GM12878 (cell line): ENCODE results near the gene HUWE1. TPM values are rescaled to one million over a fixed set of nuclear protein-coding genes. Genes with fewer than 3 reads are reported as not detected.

Source experiments
- ASH2L ChIP-seq: fragments of 300-600, 200-600 bp; sonication (generic); IDR thresholded peaks from 2 replicates; pipeline ENCODE4 v1.6.1; 2017; ENCODE audit warnings: low read depth, mild to moderate bottlenecking, borderline replicate concordance
- CBX3 ChIP-seq: fragments of 200-600 bp; sonication (generic); IDR thresholded peaks from 2 replicates; pipeline ENCODE4 v1.6.1; 2016; ENCODE audit warnings: low read depth, borderline replicate concordance
- CEBPZ ChIP-seq: fragments of 150-350 bp; IDR thresholded peaks from 2 replicates; pipeline ENCODE4 v1.6.1; 2016; ENCODE audit warnings: low read depth, low read length
- CHD4 ChIP-seq: fragments of 200-600 bp; sonication (generic); IDR thresholded peaks from 2 replicates; pipeline ENCODE4 v1.6.1; 2016; ENCODE audit warnings: mild to moderate bottlenecking
- CTCF ChIP-seq, 3 experiments: IDR thresholded peaks in 2 of 3; conservative IDR thresholded peaks in 1 of 3; 2 replicates each; pipeline ENCODE4 v1.5.1; 2011; ENCODE audit warnings: low read depth in 3 of 3, low read length in 3 of 3, mild to moderate bottlenecking in 3 of 3, control low read depth in 2 of 3, moderate library complexity in 2 of 3, inconsistent platforms in 1 of 3, mixed read lengths in 1 of 3; ENCODE audit not compliant: control insufficient read depth in 2 of 3, insufficient read depth in 1 of 3; ENCODE audit errors: extremely low read depth in 1 of 3
- E2F4 ChIP-seq: IDR thresholded peaks from 2 replicates; pipeline ENCODE4 v1.6.1; 2012; ENCODE audit warnings: low read depth, low read length, improper control_type of control experiment
- FOXM1 ChIP-seq: IDR thresholded peaks from 2 replicates; pipeline ENCODE4 v1.6.1; 2012; ENCODE audit warnings: low read depth, mild to moderate bottlenecking, inconsistent platforms, low read length, moderate library complexity
- HCFC1 ChIP-seq: fragments of 150-350 bp; IDR thresholded peaks from 2 replicates; pipeline ENCODE4 v1.6.1; 2014; ENCODE audit warnings: low read length
- MEF2A ChIP-seq: IDR thresholded peaks from 2 replicates; pipeline ENCODE4 v1.6.1; 2011; ENCODE audit warnings: low read depth, mild to moderate bottlenecking, low read length, moderate library complexity; ENCODE audit not compliant: insufficient read depth
- MXI1 ChIP-seq: fragments of 150-350 bp; IDR thresholded peaks from 2 replicates; pipeline ENCODE4 v1.6.1; 2011; ENCODE audit warnings: low read depth, mild to moderate bottlenecking, inconsistent platforms, low read length, improper control_type of control experiment
- PML ChIP-seq: IDR thresholded peaks from 2 replicates; pipeline ENCODE4 v1.6.1; 2012; ENCODE audit warnings: low read length, inconsistent platforms
- polyA plus RNA-seq, 11 experiments: library from polyadenylated mRNA; depleted of rRNA in 4 of 11; unstranded in 6 of 11; stranded (reverse) in 5 of 11; fragments of >200 nt; fragmentation: Nextera tagmentation in 4 of 11; fragmentation: Illumina TruSeq in 1 of 11; extraction: Ambion mirVana in 4 of 11; extraction: Trizol in 1 of 11; gene quantifications; 1 replicate in 1 of 11; 2 replicates in 10 of 11; pipeline versions ENCODE4 v1.2.1 to v1.2.3, GENCODE V29; 2011 to 2016; ENCODE audit warnings: inconsistent platforms in 2 of 11, missing spikeins in 2 of 11, low read depth in 1 of 11
- total RNA-seq, 4 experiments: library from RNA; depleted of rRNA in 3 of 4; stranded (reverse); fragments of >200 nt in 3 of 4; fragmentation: Illumina TruSeq in 1 of 4; extraction: Trizol in 1 of 4; gene quantifications; 2 replicates each; pipeline versions ENCODE4 v1.2.1 to v1.2.3, GENCODE V29; 2013 to 2021
- TF ChIP-seq, protein P1 (sequence below): IDR thresholded peaks from 2 replicates; pipeline ENCODE4 v1.6.1; 2012; ENCODE audit warnings: improper control_type of control experiment, low read depth, low read length; ENCODE audit not compliant: insufficient replicate concordance
- TF ChIP-seq, protein P2 (sequence below): fragments of 450-650 bp; IDR thresholded peaks from 2 replicates; pipeline ENCODE4 v1.6.1; 2018; ENCODE audit warnings: borderline replicate concordance, mild to moderate bottlenecking; ENCODE audit not compliant: partially characterized antibody

Gene HUWE1
- total and polyA plus RNA-seq, 10 of the 15 experiments (the other 5 are each of a cell fraction or from before 2014, with no cell fraction given), result 35.9 to 280 (median 100) TPM

- no peak for TF ChIP-seq CEBPZ
- peak in 1 of 3 experiments; percentile 47; a peak in 1 of 6 replicates for TF ChIP-seq CTCF (IDR thresholded peaks at IDR 0.05 in 2 of 3, conservative IDR thresholded peaks at IDR 0.05 in 1 of 3; ENCODE audit: control insufficient read depth in 2 of 3, extremely low read depth in 1 of 3, insufficient read depth in 1 of 3, low read depth in 3 of 3, low read length in 3 of 3)
- TF ChIP-seq CBX3, result no peak
- TF ChIP-seq HCFC1, result no peak
- TF ChIP-seq MEF2A, result 0 out of 2 replicates have a peak, but pooled peaks have one; percentile 7
- TF ChIP-seq, protein P1, sequence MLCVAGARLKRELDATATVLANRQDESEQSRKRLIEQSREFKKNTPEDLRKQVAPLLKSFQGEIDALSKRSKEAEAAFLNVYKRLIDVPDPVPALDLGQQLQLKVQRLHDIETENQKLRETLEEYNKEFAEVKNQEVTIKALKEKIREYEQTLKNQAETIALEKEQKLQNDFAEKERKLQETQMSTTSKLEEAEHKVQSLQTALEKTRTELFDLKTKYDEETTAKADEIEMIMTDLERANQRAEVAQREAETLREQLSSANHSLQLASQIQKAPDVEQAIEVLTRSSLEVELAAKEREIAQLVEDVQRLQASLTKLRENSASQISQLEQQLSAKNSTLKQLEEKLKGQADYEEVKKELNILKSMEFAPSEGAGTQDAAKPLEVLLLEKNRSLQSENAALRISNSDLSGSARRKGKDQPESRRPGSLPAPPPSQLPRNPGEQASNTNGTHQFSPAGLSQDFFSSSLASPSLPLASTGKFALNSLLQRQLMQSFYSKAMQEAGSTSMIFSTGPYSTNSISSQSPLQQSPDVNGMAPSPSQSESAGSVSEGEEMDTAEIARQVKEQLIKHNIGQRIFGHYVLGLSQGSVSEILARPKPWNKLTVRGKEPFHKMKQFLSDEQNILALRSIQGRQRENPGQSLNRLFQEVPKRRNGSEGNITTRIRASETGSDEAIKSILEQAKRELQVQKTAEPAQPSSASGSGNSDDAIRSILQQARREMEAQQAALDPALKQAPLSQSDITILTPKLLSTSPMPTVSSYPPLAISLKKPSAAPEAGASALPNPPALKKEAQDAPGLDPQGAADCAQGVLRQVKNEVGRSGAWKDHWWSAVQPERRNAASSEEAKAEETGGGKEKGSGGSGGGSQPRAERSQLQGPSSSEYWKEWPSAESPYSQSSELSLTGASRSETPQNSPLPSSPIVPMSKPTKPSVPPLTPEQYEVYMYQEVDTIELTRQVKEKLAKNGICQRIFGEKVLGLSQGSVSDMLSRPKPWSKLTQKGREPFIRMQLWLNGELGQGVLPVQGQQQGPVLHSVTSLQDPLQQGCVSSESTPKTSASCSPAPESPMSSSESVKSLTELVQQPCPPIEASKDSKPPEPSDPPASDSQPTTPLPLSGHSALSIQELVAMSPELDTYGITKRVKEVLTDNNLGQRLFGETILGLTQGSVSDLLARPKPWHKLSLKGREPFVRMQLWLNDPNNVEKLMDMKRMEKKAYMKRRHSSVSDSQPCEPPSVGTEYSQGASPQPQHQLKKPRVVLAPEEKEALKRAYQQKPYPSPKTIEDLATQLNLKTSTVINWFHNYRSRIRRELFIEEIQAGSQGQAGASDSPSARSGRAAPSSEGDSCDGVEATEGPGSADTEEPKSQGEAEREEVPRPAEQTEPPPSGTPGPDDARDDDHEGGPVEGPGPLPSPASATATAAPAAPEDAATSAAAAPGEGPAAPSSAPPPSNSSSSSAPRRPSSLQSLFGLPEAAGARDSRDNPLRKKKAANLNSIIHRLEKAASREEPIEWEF, result no peak
- TF ChIP-seq, protein P2, sequence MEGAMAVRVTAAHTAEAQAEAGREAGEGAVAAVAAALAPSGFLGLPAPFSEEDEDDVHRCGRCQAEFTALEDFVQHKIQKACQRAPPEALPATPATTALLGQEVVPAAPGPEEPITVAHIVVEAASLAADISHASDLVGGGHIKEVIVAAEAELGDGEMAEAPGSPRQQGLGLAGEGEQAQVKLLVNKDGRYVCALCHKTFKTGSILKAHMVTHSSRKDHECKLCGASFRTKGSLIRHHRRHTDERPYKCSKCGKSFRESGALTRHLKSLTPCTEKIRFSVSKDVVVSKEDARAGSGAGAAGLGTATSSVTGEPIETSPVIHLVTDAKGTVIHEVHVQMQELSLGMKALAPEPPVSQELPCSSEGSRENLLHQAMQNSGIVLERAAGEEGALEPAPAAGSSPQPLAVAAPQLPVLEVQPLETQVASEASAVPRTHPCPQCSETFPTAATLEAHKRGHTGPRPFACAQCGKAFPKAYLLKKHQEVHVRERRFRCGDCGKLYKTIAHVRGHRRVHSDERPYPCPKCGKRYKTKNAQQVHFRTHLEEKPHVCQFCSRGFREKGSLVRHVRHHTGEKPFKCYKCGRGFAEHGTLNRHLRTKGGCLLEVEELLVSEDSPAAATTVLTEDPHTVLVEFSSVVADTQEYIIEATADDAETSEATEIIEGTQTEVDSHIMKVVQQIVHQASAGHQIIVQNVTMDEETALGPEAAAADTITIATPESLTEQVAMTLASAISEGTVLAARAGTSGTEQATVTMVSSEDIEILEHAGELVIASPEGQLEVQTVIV, result no peak
- TF ChIP-seq PML, result peak; percentile 68
- TF ChIP-seq ASH2L, result no peak
- no peak for TF ChIP-seq E2F4
- no peak for TF ChIP-seq FOXM1
- no peak for TF ChIP-seq CHD4
- 0 out of 2 replicates have a peak, but pooled peaks have one; percentile 40 for TF ChIP-seq MXI1
These were observed 2.7 kb downstream of the HUWE1 start (continued) for GRCh38 chrX:53683556-53684414.
